ENCODE data around the gene MPV17L.
"Not testable (repeated sequence)": the region's sequence is repeated elsewhere in the genome, so short reads cannot be mapped to it uniquely, and the experiment has no call there.

Gene MPV17L

DNA sequence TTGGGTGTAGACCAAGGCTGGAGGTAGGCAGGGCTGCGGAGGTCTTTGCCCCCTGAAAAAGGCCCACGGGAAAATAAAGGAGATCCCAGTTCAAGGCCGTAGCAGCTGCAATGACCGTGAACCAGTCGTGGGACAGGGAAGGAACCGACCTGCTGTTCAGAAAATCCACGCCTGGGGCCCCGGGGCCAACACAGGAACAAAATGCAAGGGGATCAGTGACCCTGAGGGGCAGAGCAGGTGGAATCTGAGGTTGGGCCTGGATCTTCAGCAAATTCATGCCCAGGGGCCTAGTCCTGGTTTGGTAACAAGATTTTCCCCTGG, 915 bp downstream of the MPV17L start:
- not testable (repeated sequence) for H3K36me3 ChIP-seq (ENCODE audit: insufficient read depth, low read length); H3K27ac ChIP-seq (ENCODE audit: low read depth, low read length); H3K9me3 ChIP-seq (ENCODE audit: insufficient read depth, low read depth, low read length); H3K4me1 ChIP-seq (ENCODE audit: insufficient read depth, low read length)
- Histone ChIP-seq H3K27me3 (ENCODE audit: insufficient read depth, low read length) (peaks cover 10% of the 10 kb centered on the region; the same call in 1 of the 2 replicates), H3K4me3 (ENCODE audit: low read length) (peak overlapping the region; percentile 67), H3K9ac (ENCODE audit: low read depth, low read length) (0 out of 2 replicates have a peak overlapping the region, but pooled peaks have one; percentile 70)
- 72% methylated on average over 8 of the region's 8 CpGs for WGBS

DNA sequence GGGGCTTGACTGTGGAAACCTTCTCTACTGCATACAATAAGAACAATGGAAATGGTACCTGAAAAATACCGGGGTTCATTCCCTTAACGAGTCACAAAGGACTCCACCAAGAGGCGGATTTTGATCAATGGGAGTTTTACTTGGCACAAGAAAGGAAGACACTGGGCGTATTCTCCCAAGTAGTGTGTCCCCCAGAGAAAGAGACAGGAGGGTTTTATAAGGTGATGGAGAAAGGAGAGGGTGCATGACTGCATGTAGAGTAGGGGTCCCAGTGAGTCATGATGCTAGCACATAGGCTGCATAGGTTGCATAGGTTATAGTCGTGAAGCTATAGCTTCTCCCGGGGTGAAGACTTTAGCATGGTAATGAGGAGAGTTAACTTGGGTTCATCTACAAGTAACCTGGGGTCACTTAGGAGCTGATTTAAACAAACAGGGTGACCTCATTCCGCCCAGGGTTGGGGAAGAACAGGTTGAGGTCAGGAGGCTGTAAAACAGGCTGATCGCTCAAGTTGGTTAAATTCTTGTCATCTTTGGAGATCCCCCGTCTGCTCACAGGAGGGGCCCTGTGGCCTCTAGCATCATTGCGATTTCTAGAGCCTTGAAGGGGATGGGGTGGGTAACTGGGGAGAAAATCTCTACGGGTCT, 1.5 kb downstream of the MPV17L start:
- H3K27me3 ChIP-seq (ENCODE audit: insufficient read depth, low read length), result peaks cover 10% of the 10 kb centered on the region; the same call in 1 of the 2 replicates

DNA sequence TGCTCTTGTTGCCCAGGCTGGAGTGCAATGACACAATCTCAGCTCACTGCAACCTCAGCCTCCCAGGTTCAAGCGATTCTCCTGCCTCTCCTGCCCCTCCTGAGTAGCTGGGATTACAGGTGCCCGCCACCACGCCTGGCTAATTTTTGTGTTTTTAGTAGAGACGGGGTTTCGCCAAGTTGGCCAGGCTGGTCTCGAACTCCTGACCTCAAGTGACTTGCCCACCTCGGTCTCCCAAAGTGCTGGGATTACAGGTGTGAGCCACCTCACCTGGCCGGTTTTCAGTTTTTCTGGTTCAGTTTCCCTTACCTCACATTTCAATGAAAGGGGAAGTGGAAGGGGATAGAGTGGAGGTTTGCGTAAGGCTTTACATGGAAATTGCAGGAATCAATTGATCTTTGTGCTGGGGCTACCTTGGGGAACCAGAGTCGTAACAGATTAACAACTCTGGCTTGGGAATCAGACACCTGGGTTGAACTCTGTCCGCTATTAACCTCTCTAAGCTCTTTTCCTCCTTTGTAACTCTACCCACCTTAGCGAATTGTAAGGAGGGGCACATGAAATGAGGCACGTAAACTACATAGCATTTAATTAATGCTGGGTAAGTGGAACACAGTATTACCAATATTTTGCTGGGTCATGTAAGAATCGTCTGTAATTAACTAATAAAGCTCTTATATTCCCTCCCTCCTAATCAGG, 3.2 kb downstream of the MPV17L start:
- 89% methylated on average over 12 of the region's 14 CpGs for WGBS

More for the DNA sequence above, 1.5 kb downstream of the MPV17L start:
- no peak overlapping the region for H3K9ac ChIP-seq (ENCODE audit: low read depth, low read length)
- no peaks in the 10 kb centered on the region for H3K36me3 ChIP-seq (ENCODE audit: insufficient read depth, low read length)
- 89% methylated on average over 11 of the region's 11 CpGs for WGBS
- no peak overlapping the region for H3K27ac ChIP-seq (ENCODE audit: low read depth, low read length)
- H3K4me3 ChIP-seq (ENCODE audit: low read length), result no peak overlapping the region
- H3K4me1 ChIP-seq (ENCODE audit: insufficient read depth, low read length), result no peaks in the 10 kb centered on the region
- no peaks in the 10 kb centered on the region for H3K9me3 ChIP-seq (ENCODE audit: insufficient read depth, low read depth, low read length)

GRCh38 chr16:15399317-15399716, 3.8 kb downstream of the MPV17L start:
- peaks cover 6% of the 10 kb centered on the region; the same call in 1 of the 2 replicates for H3K4me1 ChIP-seq (ENCODE audit: insufficient read depth, low read length)
- no peak overlapping the region for H3K4me3 ChIP-seq (ENCODE audit: low read length)
- no peaks in the 10 kb centered on the region for H3K36me3 ChIP-seq (ENCODE audit: insufficient read depth, low read length)
- peaks cover 10% of the 10 kb centered on the region; the same call in 1 of the 2 replicates for H3K27me3 ChIP-seq (ENCODE audit: insufficient read depth, low read length)
- no peak overlapping the region for H3K9ac ChIP-seq (ENCODE audit: low read depth, low read length)
- 91% methylated on average over 3 of the region's 3 CpGs for WGBS
- no peak overlapping the region for H3K27ac ChIP-seq (ENCODE audit: low read depth, low read length)
- H3K9me3 ChIP-seq (ENCODE audit: insufficient read depth, low read depth, low read length), result no peaks in the 10 kb centered on the region

More for the DNA sequence above, 3.2 kb downstream of the MPV17L start:
- Histone ChIP-seq H3K27ac (ENCODE audit: low read depth, low read length) (no peak overlapping the region), H3K4me3 (ENCODE audit: low read length) (no peak overlapping the region), H3K4me1 (ENCODE audit: insufficient read depth, low read length) (peaks cover 2% of the 10 kb centered on the region; the same call in 1 of the 2 replicates), H3K36me3 (ENCODE audit: insufficient read depth, low read length) (no peaks in the 10 kb centered on the region), H3K9ac (ENCODE audit: low read depth, low read length) (no peak overlapping the region), H3K27me3 (ENCODE audit: insufficient read depth, low read length) (peaks cover 10% of the 10 kb centered on the region; the same call in 1 of the 2 replicates), H3K9me3 (ENCODE audit: insufficient read depth, low read depth, low read length) (no peaks in the 10 kb centered on the region)

DNA sequence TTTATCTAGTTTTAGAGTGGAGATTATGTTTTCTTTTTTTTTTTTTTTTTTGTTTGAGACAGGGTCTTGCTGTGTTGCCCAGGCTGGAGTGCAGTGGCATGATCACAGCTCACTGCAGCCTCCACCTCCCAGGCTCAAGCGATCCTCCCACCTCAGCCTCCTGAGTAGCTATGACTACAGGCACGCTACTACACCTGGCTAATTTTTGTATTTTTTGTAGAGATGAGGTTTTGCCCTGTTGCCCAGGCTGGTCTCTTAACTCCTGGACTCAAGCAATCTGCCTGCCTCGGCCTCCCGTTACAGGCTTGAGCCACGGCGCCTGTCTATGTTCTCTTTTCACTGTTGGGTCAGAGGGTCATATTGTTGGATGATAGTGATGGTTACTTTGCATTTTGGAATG, 4.8 kb downstream of the MPV17L start:
- not testable (repeated sequence) for H3K4me3 ChIP-seq (ENCODE audit: low read length); H3K9me3 ChIP-seq (ENCODE audit: insufficient read depth, low read depth, low read length); H3K36me3 ChIP-seq (ENCODE audit: insufficient read depth, low read length); H3K27ac ChIP-seq (ENCODE audit: low read depth, low read length); H3K9ac ChIP-seq (ENCODE audit: low read depth, low read length); H3K4me1 ChIP-seq (ENCODE audit: insufficient read depth, low read length)
- H3K27me3 ChIP-seq (ENCODE audit: insufficient read depth, low read length), result peaks cover 10% of the 10 kb centered on the region; the same call in 1 of the 2 replicates
- 96% methylated on average over 6 of the region's 6 CpGs for WGBS

GRCh38 chr16:15401972-15402371, 6.4 kb downstream of the MPV17L start:
- H3K27ac ChIP-seq (ENCODE audit: low read depth, low read length), result peak overlapping the region; percentile 45; the same call in 1 of the 2 replicates
- H3K9me3 ChIP-seq (ENCODE audit: insufficient read depth, low read depth, low read length), result no peaks in the 10 kb centered on the region
- WGBS, result 94% methylated on average over 2 of the region's 3 CpGs
- H3K4me1 ChIP-seq (ENCODE audit: insufficient read depth, low read length), result peaks cover 6% of the 10 kb centered on the region; the same call in 1 of the 2 replicates
- no peaks in the 10 kb centered on the region for H3K36me3 ChIP-seq (ENCODE audit: insufficient read depth, low read length)
- H3K4me3 ChIP-seq (ENCODE audit: low read length), result no peak overlapping the region
- no peak overlapping the region for H3K9ac ChIP-seq (ENCODE audit: low read depth, low read length)
- no peaks in the 10 kb centered on the region for H3K27me3 ChIP-seq (ENCODE audit: insufficient read depth, low read length)

DNA sequence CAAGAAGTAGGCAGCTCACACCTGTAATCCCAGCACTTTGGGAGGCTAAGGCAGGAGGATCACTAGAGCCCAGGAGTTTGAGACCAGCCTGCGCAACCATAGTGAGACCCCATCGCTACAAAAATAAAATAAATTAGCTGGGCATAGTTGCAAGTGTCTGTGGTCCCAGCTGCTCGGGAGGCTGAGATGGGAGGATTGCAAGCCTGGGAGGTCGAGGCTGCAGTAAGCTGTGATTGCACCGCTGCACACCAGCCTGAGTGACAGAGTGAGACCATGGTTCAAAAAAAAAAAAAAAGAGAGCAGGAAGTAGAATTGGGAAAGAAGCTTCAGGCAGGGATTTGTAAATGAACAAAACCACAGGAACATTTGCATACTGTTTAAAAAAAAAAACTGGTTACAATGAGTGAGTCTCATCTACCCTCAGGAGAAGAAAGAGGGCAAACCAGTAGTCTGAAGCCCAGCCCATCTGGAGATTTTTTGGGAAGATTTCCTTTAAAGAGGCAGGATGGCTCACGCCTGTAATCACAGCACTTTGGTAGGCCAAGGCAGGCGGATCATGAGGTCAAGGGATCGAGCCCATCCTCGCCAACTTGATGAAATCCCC, 7.9 kb downstream of the MPV17L start:
- Histone ChIP-seq H3K27me3 (ENCODE audit: insufficient read depth, low read length) (no peaks in the 10 kb centered on the region), H3K4me1 (ENCODE audit: insufficient read depth, low read length) (peaks cover 6% of the 10 kb centered on the region; the same call in 1 of the 2 replicates), H3K36me3 (ENCODE audit: insufficient read depth, low read length) (no peaks in the 10 kb centered on the region), H3K27ac (ENCODE audit: low read depth, low read length) (peak overlapping the region; percentile 63; the same call in 1 of the 2 replicates), H3K9me3 (ENCODE audit: insufficient read depth, low read depth, low read length) (no peaks in the 10 kb centered on the region), H3K4me3 (ENCODE audit: low read length) (no peak overlapping the region), H3K9ac (ENCODE audit: low read depth, low read length) (no peak overlapping the region)
- WGBS, result 87% methylated on average over 9 of the region's 9 CpGs

GRCh38 chr16:15404091-15404490, 8.5 kb downstream of the MPV17L start:
- not testable (repeated sequence) for H3K9ac ChIP-seq (ENCODE audit: low read depth, low read length); H3K9me3 ChIP-seq (ENCODE audit: insufficient read depth, low read depth, low read length); H3K36me3 ChIP-seq (ENCODE audit: insufficient read depth, low read length); H3K27me3 ChIP-seq (ENCODE audit: insufficient read depth, low read length); H3K27ac ChIP-seq (ENCODE audit: low read depth, low read length); H3K4me1 ChIP-seq (ENCODE audit: insufficient read depth, low read length); H3K4me3 ChIP-seq (ENCODE audit: low read length)
- WGBS, result 94% methylated on average over 3 of the region's 3 CpGs

DNA sequence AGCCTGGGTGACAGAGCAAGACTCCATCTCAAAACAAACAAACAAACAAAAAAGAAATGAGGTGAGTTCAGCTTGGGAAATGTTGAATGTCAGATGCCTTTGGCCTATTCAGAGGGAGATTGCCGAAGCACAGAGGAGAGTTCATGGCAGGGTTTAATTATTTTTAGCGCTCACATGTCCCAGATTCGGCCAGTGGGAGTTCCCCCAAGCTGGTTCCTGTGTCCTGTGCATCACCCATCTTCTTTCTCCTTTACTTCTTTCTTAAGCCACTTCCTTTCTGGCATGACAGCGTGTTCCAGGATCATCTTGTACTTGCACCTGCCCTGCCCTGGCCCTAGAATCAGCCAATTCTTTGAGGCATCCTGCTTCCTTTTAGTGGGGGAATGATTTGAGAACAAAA, 9.2 kb downstream of the MPV17L start:
- no peaks in the 10 kb centered on the region for H3K27me3 ChIP-seq (ENCODE audit: insufficient read depth, low read length)
- no peak overlapping the region for H3K27ac ChIP-seq (ENCODE audit: low read depth, low read length)
- 90% methylated on average over 4 of the region's 4 CpGs for WGBS
- H3K4me1 ChIP-seq (ENCODE audit: insufficient read depth, low read length), result peaks cover 6% of the 10 kb centered on the region; the same call in 1 of the 2 replicates
- no peak overlapping the region for H3K9ac ChIP-seq (ENCODE audit: low read depth, low read length)
- no peak overlapping the region for H3K4me3 ChIP-seq (ENCODE audit: low read length)
- H3K9me3 ChIP-seq (ENCODE audit: insufficient read depth, low read depth, low read length), result no peaks in the 10 kb centered on the region
- no peaks in the 10 kb centered on the region for H3K36me3 ChIP-seq (ENCODE audit: insufficient read depth, low read length)

DNA sequence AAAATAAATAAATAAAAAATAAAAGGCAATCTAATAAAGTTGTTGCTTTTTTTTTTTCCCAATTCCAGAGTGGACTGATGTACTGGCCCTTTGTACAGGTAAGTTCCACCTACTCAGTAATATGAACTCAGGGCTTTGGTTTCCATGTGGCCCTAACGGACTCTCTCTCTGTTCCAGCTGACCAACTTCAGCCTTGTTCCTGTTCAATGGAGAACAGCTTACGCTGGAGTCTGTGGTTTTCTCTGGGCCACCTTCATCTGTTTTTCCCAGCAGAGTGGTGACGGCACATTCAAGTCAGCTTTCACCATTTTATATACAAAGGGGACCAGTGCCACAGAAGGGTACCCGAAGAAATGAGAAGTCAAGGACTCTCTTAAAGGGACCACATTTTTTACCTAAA, 12.2 kb downstream of the MPV17L start:
- not testable (repeated sequence) for H3K36me3 ChIP-seq (ENCODE audit: insufficient read depth, low read length); H3K9me3 ChIP-seq (ENCODE audit: insufficient read depth, low read depth, low read length); H3K4me1 ChIP-seq (ENCODE audit: insufficient read depth, low read length); H3K27me3 ChIP-seq (ENCODE audit: insufficient read depth, low read length); H3K9ac ChIP-seq (ENCODE audit: low read depth, low read length); H3K27ac ChIP-seq (ENCODE audit: low read depth, low read length); H3K4me3 ChIP-seq (ENCODE audit: low read length)
- WGBS, result 93% methylated on average over 4 of the region's 4 CpGs

- WGBS, result 97% methylated on average over 4 of the region's 6 CpGs
- H3K36me3 ChIP-seq (ENCODE audit: insufficient read depth, low read length), result not testable (repeated sequence)
Measured at GRCh38 chr16:15409476-15409875, 13.9 kb downstream of the MPV17L start.

More at GRCh38 chr16:15409476-15409875, 13.9 kb downstream of the MPV17L start:
- H3K27ac ChIP-seq (ENCODE audit: low read depth, low read length); H3K4me3 ChIP-seq (ENCODE audit: low read length); H3K9ac ChIP-seq (ENCODE audit: low read depth, low read length); H3K27me3 ChIP-seq (ENCODE audit: insufficient read depth, low read length); H3K9me3 ChIP-seq (ENCODE audit: insufficient read depth, low read depth, low read length); H3K4me1 ChIP-seq (ENCODE audit: insufficient read depth, low read length): not testable (repeated sequence)
